HG03064 (cell line): ENCODE data around the gene LRRC27.
"Not testable (repeated sequence)": the region's sequence is repeated elsewhere in the genome, so short reads cannot be mapped to it uniquely, and the experiment has no call there.

Experiments used
- ATAC-seq: cut with Tn5 transposase; IDR thresholded peaks from one replicate; pipeline ENCODE4 v1.9.1; 2021; ENCODE audit warnings: low read depth; ENCODE audit not compliant: unreplicated experiment

Gene LRRC27

GRCh38 chr10:132385721-132386418 is 53.9 kb downstream of the LRRC27 start:
- ATAC-seq = no peak

- no peak for ATAC-seq
These were observed 54.4 kb downstream of the LRRC27 start for GRCh38 chr10:132386419-132386831.

DNA sequence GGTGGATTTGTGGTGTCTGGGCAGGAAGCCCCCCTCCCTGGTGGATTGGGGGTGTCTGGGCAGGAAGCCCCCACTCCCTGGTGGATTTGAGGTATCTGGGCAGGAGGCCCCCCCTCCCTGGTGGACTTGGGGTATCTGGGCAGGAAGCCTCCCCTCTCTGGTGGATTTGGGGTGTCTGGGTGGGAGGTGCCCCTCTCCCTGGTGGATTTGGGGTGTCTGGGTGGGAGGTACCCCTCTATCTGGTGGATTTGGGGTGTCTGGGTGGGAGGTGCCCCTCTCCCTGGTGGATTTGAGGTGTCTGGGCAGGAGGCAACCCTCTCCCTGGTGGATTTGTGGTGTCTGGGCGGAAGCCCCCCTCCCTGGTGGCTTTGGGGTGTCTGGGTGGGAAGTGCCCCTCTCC is 54.9 kb downstream of the LRRC27 start:
- not testable (repeated sequence) for ATAC-seq

GRCh38 chr10:132387764-132388210 is 55.8 kb downstream of the LRRC27 start:
- ATAC-seq = no peak

DNA sequence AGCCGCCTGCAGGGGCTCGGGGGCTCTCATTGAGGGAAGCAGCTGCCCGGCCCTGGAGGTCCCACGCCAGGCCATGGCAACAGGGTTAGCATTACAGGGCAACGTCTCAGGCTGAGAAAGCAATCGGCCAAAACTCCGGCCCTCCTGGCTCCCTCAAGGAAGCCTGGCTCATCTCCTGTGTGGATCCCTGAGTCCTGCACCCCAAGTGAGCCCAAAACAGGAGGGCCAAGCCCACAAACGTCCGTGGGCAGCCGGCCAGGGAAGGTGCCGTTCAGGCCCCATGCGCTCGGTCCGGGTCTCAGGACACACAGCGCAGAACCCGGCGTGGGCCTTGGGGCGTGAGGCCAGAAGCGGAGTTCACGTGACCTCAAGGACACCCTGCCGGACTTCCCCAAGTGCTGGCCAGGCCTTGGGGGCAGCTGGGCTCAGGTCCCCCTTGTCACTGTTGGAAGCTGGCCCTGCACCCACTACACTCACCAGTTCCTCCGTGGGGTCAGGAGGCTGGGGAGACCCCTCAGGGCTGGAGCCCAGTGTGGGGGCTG is 57.0 kb downstream of the LRRC27 start:
- ATAC-seq = no peak

GRCh38 chr10:132389433-132390169 is 57.6 kb downstream of the LRRC27 start:
- no peak for ATAC-seq

GRCh38 chr10:132390170-132390920 is 58.4 kb downstream of the LRRC27 start:
- no peak for ATAC-seq

- ATAC-seq = no peak
These were observed 59.1 kb downstream of the LRRC27 start for GRCh38 chr10:132390921-132391675.

- no peak for ATAC-seq
These were observed 59.7 kb downstream of the LRRC27 start for GRCh38 chr10:132391676-132392020.

GRCh38 chr10:132392184-132392800 is 60.3 kb downstream of the LRRC27 start:
- ATAC-seq = no peak

DNA sequence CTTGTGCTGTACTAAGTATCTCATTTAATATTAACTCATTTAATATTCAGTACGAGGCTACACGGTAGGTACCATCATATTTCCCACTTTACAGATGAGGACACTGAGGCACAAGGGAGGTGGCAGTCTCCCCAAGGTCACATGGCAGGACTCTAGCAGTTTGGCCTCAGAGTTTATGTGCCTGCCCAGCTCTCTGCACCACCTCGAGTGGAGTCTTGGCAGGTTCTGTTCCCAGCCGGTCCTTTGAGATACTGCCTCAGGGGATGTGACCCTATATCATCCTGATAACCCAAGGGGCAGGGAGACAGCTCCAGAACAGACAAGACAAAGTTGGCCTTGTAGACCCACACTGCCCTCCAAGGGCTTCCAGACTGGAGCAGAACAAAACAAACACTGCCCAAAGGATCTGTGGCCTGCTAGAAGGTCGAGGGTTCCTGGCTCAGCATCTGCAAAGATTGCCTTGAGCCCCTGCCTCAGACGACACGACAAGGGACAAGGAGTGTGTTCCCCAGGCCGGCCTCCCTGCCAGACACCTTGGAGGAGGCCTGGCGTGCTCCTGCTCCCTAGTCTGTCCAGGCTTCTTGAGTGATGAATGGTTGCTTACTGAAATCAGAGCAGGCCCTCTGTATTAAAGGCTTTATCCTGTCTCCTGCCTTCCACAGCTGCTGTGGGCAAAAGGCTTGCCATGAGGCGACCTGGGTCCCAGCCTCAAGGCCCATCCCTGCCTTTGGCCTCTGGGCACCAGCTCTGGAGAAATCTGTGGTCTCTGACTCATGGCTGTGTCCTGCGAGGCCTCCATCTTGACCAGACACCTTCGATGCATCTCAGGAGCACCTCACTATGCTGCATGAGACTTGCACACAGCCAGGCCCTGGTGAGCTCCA is 61.1 kb downstream of the LRRC27 start:
- ATAC-seq = no peak

DNA sequence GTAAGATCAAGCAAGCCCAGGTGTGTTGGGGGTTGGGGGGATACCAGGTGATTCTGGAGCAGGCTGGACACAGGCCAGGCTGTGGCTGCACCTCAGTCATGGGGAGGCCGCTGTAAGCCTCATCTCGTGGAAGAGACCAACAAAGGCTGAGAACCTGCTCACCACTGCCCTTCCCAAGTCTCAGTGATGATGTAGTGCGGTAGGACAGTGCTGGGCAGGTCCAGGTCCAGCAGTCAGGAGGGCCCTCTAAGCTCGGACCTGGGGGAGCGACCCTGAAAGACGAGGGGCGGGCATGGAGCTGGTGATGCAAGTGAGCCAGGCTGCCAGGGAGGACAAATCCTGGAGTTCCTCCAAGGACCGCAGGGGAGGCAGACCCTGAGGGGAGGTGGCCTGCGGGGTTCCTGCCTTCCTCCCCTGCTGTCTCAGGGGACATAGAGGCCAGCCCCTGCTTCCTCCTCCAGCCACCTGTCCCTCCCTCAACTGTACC is 61.7 kb downstream of the LRRC27 start:
- ATAC-seq = no peak

- no peak for ATAC-seq
These were observed 62.3 kb downstream of the LRRC27 start for GRCh38 chr10:132394201-132394811.

GRCh38 chr10:132394936-132395703 is 63.1 kb downstream of the LRRC27 start:
- no peak for ATAC-seq

DNA sequence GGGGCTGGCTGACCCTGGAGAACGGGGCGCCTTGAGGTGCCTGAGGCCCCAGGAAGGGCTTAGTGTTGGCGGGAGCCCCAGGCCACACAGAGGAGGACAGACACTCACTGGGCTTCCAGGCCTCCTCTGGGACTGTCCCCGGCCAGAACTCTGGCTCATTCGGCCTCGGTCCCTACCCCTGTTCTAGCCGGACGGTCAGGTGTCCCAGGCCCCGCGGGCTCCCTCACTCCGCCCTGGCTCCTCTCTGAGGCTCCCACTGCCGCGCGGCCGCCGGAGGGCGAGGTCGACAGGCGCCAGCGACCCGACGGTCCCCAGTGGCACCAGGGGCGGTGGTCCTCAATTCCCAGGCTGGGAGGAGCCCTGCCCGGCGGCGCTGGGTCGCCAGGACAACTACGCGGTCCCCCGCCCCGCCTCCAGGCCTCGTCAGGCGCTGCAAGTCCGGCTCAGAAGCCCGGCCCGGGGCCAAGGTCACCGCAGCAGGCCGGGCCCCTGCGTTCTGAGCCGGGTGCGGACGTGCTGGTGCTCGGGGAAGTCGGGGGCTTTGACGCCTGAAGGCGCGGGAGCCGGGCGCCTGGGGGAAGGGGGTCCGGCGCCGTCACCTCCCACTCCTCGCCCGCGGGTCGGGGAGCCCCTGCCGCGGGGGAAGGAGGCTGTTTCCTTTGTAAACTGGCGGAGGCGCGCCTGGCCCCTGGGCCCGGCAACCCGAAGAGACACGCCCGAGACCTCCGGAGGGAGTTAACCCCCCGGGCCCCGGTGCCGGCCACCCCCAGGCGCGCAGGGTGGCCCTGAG is 63.9 kb downstream of the LRRC27 start:
- ATAC-seq = no peak

DNA sequence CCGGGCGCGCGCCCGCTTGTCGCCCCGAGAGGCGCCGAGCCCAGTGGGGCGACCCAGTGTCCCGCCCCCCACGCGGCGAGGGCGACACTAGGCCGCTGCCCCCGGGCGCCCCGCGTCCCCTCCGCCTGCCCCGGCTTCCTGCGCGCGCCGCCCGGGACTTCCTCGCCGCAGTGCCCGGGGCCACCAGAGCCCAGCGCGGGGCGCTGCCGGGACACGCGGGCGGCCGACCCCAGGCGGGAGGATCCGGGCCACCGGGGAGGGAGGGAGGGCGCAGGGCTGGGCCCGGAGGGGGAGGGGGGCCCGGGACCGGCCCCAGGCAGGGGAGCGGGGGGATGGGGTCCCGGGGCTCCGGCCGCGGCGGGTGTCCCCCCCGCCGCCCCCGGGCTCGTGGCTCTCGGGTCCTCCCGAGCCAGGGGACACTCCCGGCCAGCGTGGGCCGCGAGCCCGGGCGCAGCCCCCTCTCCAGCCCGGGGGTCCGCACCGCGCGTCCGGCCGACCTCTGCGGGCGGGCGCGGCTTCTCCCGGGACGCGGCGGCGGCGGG is 64.6 kb downstream of the LRRC27 start:
- ATAC-seq = peak; percentile 44
